Stimulated activated naive CD8-positive, alpha-beta T cell treated with anti-CD3 and anti-CD28 coated beads, Interleukin-15, amount 100 ng/mL, for 72 hours (primary cell): ENCODE data around the gene SYNPR.

ENCODE experiments used
- ATAC-seq: fragments of 150-1000 bp; cut with Tn5 transposase; 2 replicates; pipeline ENCODE4 v1.10.0; 2021; ENCODE audit warnings: mild to moderate bottlenecking, moderate library complexity
- DNase-seq, 2 donors: peaks; one replicate each; pipeline ENCODE4 v3.0.0; 2021 to 2022
- H3K27ac Mint-ChIP-seq, 2 donors: one replicate each; pipeline ENCODE4 v1.8.0; 2022; ENCODE audit warnings: mild to moderate bottlenecking in 2 of 2, mixed read lengths in 2 of 2, moderate library complexity in 2 of 2
- H3K27me3 Mint-ChIP-seq: one replicate; pipeline ENCODE4 v1.8.0; 2022; ENCODE audit warnings: mixed read lengths
- H3K4me1 Mint-ChIP-seq: one replicate; pipeline ENCODE4 v1.8.0; 2022; ENCODE audit warnings: mild to moderate bottlenecking, mixed read lengths
- H3K4me3 Mint-ChIP-seq, 2 donors: one replicate each; pipeline ENCODE4 v1.8.0; 2022; ENCODE audit warnings: mild to moderate bottlenecking in 2 of 2, mixed read lengths in 2 of 2, moderate library complexity in 1 of 2
- H3K9me3 Mint-ChIP-seq, 2 donors: one replicate each; pipeline ENCODE4 v1.8.0; 2022; ENCODE audit warnings: mixed read lengths in 2 of 2

The SYNPR gene

DNA sequence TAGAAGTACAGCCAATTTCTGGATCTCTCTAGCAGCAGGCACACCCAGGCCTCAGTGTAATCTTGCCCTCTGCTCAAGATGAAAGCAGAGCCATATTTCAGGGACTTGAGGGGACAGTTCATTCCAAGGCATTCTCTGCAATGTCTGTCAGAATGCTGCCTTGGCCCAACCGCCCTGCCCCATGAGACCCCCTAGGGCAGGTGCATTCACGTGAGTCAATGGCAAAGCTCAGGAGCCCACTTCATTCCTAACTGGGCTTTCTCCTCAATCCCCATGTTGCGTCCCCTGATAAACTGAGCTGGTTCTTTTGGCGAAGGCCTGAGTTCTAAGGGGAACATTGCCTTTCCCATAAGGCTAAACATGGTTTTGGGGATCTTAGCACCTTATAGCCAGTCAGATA is 383.9 kb downstream of the SYNPR start:
- H3K27ac Mint-ChIP-seq = no peak overlapping the region
- ATAC-seq (no peak), DNase-seq (no peak)
- H3K4me3 Mint-ChIP-seq = no peak overlapping the region
- H3K4me1 Mint-ChIP-seq = no peaks in the 10 kb centered on the region
- no peaks in the 10 kb centered on the region for H3K27me3 Mint-ChIP-seq
- H3K9me3 Mint-ChIP-seq = no peaks in the 10 kb centered on the region

DNA sequence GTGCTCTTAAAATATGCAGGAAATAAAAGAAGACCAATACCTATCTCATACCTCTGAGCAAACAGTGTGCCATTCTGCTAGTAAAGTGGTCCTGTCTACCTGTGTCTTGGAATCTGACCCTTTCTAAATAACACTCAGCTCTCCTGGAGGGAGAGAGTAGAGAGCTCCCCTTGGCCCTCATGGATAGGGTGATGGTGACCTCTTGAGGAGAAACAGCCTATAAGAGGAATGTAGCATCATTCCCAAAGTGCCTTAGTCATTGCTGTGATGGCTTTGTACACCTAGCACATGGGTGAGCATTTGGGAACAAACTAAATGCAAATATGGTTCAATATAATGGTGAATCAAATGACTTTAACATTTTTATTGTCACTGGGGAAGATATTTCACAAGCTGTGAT is 384.4 kb downstream of the SYNPR start:
- H3K27me3 Mint-ChIP-seq = no peaks in the 10 kb centered on the region
- no peaks in the 10 kb centered on the region for H3K9me3 Mint-ChIP-seq
- DNase-seq (no peak), ATAC-seq (no peak)
- H3K4me1 Mint-ChIP-seq = no peaks in the 10 kb centered on the region
- no peak overlapping the region for H3K27ac Mint-ChIP-seq
- no peak overlapping the region for H3K4me3 Mint-ChIP-seq
